ENCODE results near the gene CLCN1.

The CLCN1 gene

DNA sequence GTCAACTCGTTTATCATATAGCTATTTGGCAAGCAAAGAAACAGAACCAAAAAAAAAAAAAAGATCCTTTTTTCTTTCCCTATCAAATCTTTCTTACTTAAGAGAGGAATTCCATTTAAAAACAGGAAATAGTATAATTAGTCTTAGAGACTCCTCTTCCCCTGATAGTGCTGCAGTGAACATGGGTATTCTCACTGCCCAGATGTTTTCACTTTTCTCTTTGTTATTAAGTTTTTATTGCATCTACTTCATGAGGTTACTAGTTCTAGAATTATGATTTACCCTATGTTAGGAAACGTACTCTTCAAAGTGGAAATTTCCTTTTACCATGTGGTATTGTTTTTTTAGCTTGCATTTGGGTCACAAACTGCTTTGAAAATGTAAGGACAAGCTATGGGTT is 19.2 kb upstream of the CLCN1 start:
- no peak for DNase-seq

DNA sequence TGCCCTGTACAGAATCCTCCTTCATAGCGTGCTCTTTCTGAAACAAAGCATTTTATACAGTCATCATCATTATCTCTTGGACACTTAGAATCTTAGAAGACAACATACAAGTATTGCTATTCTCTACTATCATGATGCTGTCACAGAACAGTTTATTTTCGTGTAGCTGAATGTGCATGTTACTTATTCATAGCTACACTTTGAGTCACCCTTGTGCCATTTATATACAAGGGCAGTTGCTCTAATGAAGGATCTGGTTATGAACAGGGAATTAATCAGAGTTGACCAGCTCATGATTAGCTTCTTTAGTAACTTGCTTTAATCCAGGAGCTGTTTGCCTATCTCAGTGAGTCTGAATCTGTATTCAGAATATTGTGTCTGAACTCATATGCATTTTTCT is 16.6 kb upstream of the CLCN1 start:
- DNase-seq, result no peak

DNA sequence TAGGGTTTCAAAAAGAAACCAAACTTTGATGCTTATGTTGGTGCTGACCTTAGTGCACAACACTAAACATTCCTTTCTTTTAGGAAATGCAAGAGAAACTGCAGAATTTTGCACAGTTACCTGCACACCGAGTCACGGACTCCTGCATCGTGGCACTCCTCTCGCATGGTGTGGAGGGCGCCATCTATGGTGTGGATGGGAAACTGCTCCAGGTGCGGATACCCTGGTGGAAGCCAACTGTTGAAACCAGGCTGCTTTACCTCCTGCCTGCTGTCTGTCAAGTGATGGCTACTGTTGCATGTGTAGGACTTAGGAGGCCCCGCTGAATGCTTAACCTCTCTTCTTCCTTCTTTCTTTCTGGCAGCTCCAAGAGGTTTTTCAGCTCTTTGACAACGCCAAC is 16.1 kb upstream of the CLCN1 start:
- no peak for DNase-seq

DNA sequence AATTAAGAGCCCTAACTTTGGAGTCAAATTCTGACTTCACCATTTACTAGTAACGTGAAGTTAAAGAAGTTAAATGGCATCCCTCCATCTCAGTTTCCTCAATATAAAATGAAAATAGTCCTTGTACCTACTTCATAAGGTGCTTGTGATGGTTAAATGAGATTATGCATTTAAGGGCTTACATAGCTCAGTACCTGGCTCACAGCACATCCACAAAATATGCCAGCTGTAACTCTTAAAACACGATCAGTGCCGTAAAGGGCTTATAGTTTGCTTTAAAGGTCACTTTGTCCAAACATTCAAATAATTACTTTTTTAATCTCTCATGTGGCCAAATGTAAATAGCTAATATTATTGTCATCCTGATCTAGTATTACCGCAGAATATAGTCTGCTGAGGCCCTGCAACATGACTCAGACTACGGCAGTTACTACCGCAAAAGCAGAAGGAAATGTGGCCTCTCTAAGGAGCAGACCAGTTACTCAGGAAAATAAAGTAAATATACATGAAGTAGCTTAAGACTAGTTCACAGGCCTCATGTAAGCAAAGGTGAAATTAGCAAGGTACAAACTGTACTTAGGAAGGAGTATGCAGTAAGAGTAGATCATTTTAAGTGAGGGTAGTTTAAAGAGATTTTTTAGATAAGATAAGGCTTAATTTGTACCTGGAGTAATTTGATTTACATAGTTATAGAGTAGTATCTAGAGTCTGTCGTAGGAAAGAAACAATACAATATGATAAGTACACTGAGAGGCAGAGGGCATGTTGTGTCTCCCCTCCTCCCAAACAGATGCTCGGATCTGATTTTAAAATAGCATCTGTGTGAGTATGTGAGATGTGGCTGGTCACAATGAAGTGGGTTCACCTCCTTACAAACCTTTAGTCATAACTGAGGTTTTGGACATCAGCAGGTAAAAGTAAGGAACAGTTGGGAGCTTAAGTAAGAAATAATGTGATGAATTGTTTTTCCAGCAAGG is 14.7 kb upstream of the CLCN1 start:
- DNase-seq, result no peak

DNA sequence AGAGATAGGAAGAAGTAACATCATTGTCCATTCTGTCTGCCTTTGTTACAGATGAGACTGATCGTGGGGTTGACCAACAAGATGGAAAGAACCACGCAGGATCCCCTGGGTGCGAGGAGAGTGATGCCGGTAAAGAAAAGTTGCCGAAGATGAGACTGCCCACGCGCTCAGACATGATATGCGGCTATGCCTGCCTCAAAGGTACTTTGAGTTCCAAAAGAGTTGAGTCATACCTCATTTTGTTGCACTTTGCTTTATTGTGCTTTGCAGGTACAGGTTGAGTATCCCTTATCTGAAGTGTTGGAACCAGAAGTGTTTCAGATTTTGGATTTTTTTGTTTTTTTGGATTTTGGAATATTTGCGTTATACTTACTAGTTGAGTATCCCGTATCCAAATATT is 12.2 kb upstream of the CLCN1 start:
- DNase-seq, result no peak

DNA sequence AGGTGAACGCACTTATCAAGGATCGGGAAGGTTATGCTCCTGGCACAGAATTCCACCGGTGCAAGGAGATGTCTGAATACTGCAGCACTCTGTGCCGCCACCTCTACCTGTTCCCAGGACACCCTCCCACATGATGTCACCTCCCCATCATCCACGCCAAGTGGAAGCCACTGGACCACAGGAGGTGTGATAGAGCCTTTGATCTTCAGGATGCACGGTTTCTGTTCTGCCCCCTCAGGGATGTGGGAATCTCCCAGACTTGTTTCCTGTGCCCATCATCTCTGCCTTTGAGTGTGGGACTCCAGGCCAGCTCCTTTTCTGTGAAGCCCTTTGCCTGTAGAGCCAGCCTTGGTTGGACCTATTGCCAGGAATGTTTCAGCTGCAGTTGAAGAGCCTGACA is 11.0 kb upstream of the CLCN1 start:
- no peak for DNase-seq

DNA sequence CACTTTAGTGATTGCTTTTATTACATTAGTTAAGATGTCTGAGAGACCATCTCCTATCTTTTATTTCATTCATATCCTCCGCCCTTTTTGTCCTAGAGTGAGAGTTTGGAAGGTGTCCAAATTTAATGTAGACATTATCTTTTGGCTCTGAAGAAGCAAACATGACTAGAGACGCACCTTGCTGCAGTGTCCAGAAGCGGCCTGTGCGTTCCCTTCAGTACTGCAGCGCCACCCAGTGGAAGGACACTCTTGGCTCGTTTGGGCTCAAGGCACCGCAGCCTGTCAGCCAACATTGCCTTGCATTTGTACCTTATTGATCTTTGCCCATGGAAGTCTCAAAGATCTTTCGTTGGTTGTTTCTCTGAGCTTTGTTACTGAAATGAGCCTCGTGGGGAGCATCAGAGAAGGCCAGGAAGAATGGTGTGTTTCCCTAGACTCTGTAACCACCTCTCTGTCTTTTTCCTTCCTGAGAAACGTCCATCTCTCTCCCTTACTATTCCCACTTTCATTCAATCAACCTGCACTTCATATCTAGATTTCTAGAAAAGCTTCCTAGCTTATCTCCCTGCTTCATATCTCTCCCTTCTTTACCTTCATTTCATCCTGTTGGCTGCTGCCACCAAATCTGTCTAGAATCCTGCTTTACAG is 10.4 kb upstream of the CLCN1 start:
- DNase-seq, result no peak

DNA sequence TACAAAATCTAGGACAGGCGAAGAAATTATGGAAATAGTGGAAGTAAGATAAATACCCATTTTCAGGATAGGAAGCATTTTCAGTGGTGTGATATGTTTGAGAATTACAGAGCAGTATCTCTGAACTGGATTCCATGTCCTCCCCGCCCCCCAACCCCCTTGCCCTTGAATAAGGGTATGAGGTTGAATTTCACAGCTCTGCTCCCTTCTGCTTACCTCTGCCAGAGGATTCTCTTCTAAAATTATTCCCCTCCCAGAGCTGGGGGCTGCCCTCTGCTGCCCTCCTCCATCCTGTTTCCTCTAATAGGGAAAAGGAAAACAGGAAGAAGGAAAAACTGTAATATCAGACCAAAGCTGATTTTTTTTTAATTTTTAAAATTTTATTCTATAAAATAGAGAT is 7.3 kb upstream of the CLCN1 start:
- no peak for DNase-seq

DNA sequence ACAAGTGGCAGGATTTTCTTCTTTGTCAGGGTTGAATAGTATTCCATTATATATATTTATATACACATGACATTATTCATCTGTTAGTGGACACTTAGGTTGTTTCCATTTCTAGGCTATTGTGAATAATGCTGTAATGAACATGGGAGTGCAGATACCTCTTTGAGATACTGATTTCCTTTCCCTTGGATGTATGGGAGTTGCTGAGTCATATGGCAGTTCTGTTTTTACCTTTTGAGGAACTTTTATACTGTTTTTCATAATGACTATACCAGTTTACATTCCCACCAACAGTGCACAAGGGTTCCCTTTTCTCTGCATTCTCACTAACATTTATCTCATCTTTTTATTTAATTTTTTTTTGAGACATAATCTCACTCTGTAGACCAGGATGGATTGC is 1.8 kb upstream of the CLCN1 start:
- no peak for DNase-seq

DNA sequence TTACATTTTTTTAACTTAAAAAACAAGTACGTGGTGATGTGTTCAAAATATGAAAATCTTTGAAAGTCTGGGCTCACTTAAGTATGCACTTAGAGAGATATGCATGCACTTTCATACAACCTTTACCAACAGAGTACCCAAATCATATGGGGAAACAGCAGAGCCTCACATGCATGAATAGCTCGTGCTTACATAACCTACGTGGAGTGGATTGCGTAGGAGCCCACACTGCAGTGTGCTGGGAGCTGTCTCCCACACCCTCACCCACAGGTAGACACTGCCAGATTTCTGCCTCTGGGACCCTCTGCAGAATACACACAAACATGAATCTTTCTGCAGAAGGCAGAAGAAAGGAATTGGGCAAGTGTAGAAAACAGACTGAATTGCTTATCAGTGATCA is 581 bp downstream of the CLCN1 start:
- DNase-seq, result no peak

DNA sequence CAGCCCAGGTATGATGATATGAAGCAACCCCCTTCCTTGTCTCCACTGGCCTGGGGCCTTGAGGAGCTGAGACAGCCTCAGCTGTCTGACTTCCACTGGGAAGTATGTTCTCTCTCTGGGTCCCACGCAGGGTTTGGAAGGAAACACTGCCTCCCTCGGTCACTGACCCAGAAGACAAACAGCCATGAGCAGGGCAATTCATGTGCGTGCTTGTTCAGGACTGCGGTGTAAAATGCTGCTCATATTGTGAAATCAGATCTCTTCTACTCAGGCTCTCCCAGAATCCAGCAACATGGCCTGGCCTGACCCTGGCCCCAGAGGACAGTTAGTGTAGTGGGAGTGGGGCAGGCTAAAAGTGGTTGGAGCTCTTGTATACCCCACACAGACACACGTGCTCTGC is 2.8 kb downstream of the CLCN1 start:
- no peak for DNase-seq

DNA sequence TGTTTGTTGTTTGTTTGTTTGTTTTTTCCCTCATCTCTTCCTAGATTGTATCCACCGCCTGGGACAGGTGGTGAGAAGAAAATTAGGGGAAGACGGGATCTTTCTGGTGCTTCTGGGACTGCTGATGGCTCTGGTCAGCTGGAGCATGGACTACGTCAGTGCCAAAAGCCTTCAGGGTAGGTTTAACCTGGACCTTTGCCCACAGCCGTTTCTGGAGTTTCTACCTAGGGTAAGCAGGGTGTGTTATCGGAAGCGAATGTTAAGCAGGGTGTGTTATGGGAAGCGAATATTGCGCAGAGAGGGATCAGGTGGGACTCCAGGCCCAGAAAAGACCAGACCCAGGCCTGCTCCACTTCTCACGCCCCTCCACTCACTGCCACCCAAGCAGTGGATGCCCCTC is 4.7 kb downstream of the CLCN1 start:
- no peak for DNase-seq

DNA sequence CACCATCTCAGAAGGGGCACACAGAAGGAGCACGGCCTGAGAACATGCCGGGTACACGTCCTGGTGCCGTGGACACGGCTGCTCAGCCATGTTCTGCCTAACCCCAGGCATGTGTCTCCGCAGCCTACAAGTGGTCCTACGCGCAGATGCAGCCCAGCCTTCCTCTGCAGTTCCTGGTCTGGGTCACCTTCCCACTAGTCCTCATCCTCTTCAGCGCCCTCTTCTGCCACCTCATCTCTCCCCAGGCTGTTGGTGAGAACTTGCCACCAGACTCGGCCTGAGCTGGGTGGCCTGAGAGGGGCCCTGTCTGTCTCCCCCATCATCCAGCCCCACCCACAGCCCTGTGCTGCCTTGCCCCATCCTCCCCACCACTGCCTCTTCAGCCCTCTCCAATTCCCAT is 5.3 kb downstream of the CLCN1 start:
- no peak for DNase-seq

DNA sequence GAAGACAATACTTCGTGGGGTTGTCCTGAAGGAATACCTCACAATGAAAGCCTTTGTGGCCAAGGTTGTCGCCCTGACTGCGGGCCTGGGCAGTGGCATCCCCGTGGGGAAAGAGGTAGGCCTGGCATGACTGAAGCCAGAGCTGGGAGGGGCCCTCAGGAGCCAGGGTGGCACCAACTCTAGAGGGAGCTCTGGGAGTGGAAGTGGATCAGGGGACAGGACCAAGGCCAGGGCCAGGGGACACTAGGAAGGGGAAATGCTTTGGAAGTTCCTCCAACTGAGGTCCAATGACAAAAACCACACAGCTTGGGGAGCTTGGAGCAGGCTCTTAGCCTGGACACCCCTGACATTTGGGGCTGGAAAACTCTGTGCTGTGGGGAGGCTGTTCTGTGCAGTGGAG is 5.8 kb downstream of the CLCN1 start:
- no peak for DNase-seq

DNA sequence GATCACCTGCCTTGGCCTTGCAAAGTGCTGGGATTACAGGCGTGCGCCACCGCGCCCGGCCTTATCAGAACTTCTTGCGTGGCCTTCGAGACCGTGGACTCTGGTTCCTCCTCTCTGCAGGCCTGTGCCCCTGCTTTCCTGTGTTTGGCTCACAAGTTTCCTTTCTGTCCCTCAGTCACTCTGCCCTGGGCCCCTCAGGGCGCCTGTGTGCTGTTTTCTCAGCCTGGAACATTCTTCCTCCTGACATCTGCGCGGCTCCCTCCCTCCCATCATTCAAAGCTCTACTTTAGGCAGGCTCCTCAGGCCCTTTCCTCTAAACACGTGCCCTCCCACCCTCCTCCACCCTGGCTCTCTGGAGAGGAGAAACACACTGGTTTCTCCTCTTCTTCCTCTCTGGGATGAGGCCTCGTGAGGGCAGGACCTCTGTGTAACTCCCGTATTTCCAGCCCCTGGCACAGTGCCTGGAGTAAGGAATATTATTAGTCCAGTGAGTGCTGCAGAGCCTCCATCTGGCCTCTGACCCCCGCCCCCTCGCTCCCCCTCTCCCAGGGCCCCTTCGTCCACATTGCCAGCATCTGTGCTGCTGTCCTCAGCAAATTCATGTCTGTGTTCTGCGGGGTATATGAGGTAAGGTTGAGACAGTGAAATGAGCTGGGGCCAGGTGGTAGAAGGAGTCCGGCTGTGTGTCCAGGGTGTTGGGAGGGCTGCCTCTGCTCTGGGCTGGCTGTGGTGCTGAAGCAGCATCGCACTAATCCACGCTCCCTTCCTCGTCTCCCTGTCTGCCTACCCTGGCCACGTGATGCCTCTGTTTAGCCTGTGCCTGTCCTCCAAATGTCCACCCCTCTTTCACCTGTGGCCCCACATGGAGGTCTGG is 7.1 kb downstream of the CLCN1 start:
- DNase-seq, result no peak

DNA sequence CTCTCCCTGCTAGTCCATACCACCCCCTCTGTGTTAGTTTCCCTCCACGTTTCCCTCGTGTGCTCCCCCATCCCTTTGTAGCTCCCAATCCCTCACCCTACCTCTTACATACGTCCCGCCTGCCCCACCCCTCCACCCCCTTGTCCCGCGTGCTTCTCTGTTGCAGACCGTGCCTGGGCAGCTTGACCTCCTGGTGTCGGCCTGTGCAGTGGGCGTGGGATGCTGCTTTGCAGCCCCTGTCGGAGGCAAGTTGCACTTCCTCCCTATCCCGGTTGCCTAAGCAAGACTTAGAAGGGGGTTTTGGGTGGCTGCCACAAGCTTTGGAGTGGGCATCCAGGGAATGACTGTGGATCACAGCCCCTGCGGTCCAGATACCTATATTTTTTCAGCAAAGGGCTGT is 7.7 kb downstream of the CLCN1 start:
- no peak for DNase-seq

DNA sequence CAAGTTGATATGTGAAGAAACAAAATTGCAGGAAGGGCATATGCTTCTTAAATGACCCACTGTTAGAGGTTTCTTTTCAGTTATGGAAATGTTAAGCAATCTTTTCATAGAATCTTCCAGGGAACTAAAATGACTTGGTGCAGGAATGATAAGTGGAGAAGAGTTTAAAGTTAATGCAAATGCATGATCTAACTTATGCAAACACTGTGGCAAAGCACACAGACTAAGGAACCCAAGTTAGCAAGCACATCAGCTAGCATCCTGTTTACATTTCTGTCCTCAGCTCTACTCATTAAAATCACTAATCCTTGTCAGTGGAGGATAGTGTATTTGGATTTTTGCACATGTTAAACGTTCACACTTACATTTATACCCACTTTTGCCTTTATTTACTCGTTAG is 9.3 kb downstream of the CLCN1 start:
- no peak for DNase-seq

DNA sequence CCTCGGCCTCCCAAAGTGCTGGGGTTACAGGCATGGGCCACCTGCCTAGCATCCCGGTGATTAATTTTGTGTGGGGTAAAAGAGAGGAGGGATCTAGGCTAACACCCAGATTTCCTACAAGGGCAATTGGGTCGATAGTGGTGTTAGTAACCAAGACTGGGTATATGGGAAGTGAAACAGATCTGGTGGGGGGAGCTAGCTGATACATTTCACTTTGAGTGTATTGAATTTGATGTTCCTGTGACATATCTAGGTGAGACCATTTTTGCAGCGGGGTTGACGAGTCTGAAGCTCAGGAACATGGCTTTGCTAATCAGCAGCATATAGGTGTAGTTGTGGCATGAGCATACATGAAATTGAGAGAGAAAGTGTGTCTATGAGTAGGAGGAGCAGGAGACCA is 12.0 kb downstream of the CLCN1 start:
- no peak for DNase-seq

DNA sequence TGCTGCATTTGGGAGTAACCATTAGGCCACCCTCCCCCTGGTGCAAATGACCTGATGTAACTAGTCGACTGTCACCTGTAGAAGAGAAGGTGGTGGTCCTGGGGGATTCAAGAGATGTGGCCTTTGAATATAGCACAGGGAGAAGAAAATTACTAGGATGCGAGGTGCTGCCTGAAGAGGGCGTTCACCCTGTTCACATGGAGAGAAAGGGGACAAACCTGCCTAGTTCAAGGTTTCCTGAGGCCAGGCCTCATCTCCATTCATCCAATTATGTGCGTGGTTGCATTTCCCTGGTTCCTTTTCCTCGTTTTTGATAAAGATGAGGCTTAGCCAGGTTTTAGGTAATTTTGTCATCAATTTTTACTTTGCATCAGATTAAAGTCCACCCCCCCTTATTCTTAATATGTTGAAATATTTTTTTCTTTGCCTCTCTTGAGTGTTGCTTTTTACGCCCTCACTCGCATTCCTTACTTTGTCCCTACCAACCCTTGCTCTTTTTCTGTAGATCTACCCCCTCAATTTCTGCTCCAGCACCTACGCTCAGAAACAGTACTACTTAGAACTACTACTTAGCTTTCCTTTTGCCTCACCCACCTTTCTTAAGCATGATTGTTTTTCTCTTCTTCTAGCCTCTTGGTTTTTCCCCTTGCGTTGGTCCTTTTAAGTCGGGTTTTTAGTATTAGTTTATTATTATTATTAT is 13.7 kb downstream of the CLCN1 start:
- DNase-seq, result no peak

DNA sequence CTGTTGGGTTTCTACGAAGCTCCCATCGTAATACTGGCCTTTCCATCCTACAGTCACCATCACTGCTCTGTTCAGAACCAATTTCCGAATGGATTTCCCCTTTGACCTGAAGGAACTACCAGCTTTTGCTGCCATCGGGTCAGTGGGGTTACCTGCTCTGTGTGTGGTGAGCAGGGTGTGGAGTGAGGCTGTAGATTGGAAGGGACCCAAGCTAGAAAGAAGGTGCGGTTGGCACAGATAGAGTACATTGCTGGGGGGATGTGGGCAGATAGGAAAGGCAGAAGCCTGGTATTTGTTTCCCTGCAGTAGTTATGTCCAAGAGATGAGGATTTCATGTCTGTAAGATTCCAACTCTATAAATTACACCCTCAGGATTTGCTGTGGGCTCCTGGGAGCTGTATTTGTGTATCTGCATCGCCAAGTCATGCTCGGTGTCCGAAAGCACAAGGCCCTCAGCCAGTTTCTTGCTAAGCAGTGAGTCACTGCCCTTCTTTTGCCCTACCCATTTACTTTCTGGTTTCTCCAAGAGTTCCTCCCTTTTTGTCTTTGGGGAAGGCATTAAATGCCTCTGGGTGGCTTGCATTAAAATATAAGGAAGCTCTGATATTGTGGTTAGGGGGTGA is 15.4 kb downstream of the CLCN1 start:
- no peak for DNase-seq

DNA sequence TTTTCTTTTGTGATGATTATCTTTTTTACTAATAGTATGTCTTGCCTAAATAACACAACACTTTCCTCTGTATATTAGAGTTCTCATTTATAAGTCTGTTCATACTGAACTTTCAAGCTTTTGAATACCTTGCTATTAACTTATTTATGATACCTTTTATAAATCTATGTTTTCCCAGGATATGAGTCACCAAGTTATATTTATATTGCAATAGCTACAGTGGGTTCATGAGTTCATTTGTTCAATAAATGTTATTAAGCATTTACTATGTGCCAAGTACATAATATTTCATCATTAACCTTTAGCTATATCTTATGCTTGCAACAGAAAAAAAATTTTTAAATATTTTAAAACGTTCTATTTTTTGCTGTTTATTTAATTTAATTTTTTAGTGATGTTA is 18.3 kb downstream of the CLCN1 start:
- DNase-seq, result no peak

DNA sequence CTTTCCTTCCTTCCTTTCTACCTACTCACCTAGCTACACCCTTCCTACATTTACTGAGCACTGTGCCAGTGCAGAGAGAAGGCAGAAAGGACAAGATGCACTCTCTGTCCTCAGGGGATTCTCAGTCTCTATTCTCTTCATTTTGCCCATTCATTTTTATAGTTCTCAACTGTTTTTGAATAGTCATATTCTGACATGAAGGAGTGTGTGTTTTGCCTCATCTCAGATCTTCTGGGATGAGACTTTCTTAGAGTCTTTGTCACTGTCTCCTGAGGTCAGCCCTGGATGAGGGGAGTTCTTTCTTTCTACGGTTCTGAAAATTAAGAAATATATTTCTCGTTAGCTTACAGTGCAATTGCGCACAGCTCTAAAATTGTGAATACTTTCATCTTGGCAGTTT is 21.3 kb downstream of the CLCN1 start:
- no peak for DNase-seq

DNA sequence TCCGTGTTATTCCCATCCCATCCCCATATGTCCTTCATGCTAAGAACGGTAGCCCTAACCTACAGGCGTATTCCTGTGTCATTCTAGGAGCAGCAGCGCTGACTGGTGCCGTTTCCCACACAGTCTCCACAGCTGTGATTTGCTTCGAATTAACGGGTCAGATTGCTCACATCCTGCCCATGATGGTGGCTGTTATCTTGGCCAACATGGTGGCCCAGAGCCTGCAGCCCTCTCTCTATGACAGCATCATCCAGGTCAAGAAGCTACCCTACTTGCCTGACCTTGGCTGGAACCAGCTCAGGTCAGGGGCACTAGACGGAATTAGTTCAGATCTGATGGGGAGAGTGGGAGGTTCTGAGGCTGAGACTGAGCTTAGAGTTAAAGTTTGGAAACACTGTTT is 25.9 kb downstream of the CLCN1 start:
- DNase-seq, result no peak

Data from NCI-H1105 (cell line).